NCI-H526 (cell line): ENCODE measurements around the gene KLF1.
"Not testable (repeated sequence)": the region's sequence is repeated elsewhere in the genome, so short reads cannot be mapped to it uniquely, and the experiment has no call there.

Experiments
- DNase-seq, 2 experiments: peaks; one replicate each; lab custom pipeline; 2025; lab: John Stamatoyannopoulos, UW

KLF1 gene

GRCh38 chr19:12886969-12887747 lies at the start of gene KLF1:
KLF1 (minus strand) TSS chr19:12887201; CDS start chr19:12887140, 61 bp downstream.
- no peak for DNase-seq

- peak in 1 of 2 experiments; percentile 23 for DNase-seq
These were observed 49.6 kb upstream of the KLF1 start for GRCh38 chr19:12936582-12936981.

GRCh38 chr19:12935071-12935470 lies 48.1 kb upstream of the KLF1 start:
- no peak for DNase-seq

- DNase-seq: peak; percentile 76 to 86
These were observed 46.5 kb upstream of the KLF1 start, which contains the start of gene FARSA for GRCh38 chr19:12933287-12934072. FARSA (minus strand) TSS chr19:12933711; CDS start chr19:12933696, 15 bp downstream.

- DNase-seq: no peak
These were observed 45.6 kb upstream of the KLF1 start for GRCh38 chr19:12932392-12933286.

GRCh38 chr19:12930002-12930645 lies 43.1 kb upstream of the KLF1 start:
- no peak for DNase-seq

- DNase-seq: no peak
These were observed 37.8 kb upstream of the KLF1 start for GRCh38 chr19:12924621-12925310.

GRCh38 chr19:12922959-12923358 lies 36.0 kb upstream of the KLF1 start:
- no peak for DNase-seq

- no peak for DNase-seq
These were observed 34.0 kb upstream of the KLF1 start for GRCh38 chr19:12921047-12921446.

GRCh38 chr19:12918253-12918652 lies 31.3 kb upstream of the KLF1 start:
- no peak for DNase-seq

- not testable (repeated sequence) for DNase-seq
These were observed 28.9 kb upstream of the KLF1 start for GRCh38 chr19:12915860-12916259.

- DNase-seq: no peak
These were observed 27.1 kb upstream of the KLF1 start for GRCh38 chr19:12913851-12914690.

GRCh38 chr19:12913011-12913561 lies 26.1 kb upstream of the KLF1 start:
- peak in 1 of 2 experiments; percentile 25 for DNase-seq

- peak in 1 of 2 experiments; percentile 6 for DNase-seq
These were observed 25.6 kb upstream of the KLF1 start for GRCh38 chr19:12912571-12912970.

GRCh38 chr19:12907166-12907565 lies 20.2 kb upstream of the KLF1 start:
- DNase-seq: no peak

GRCh38 chr19:12899891-12900518 lies 13.0 kb upstream of the KLF1 start:
- no peak for DNase-seq

GRCh38 chr19:12896460-12896859 lies 9.5 kb upstream of the KLF1 start:
- no peak for DNase-seq

- no peak for DNase-seq
These were observed 6.6 kb upstream of the KLF1 start for GRCh38 chr19:12893582-12893981.

- DNase-seq: peak in 1 of 2 experiments; percentile 7
These were observed 4.6 kb upstream of the KLF1 start for GRCh38 chr19:12891553-12892021.
